Motor neuron (in vitro differentiated cells): Measurements from ENCODE around the gene BBIP1. TPM values are rescaled to one million over a fixed set of nuclear protein-coding genes. Genes with fewer than 3 reads are reported as not detected.

ENCODE experiments used
- ATAC-seq, 8 experiments: fragments of 200-7000 bp; cut with Tn5 transposase; replicated peaks in 6 of 8; 2 replicates each; pipeline ENCODE4 v1.8.0; 2021; ENCODE audit warnings: mild to moderate bottlenecking in 8 of 8, moderate library complexity in 8 of 8
- H3K27ac ChIP-seq, 2 donors: fragments of 250-450 bp; sonication (Bioruptor Pico); 2 replicates each; pipeline ENCODE4 v1.9.0; 2021; ENCODE audit warnings: antibody characterized with exemption in 2 of 2, mild to moderate bottlenecking in 2 of 2, moderate library complexity in 1 of 2
- H3K4me1 ChIP-seq, 2 donors: fragments of 250-450 bp; sonication (Bioruptor Pico); replicated peaks in 1 of 2; 2 replicates each; pipeline ENCODE4 v1.6.1; 2021; ENCODE audit warnings: antibody characterized with exemption in 2 of 2, mild to moderate bottlenecking in 2 of 2, moderate library complexity in 1 of 2
- H3K4me3 ChIP-seq, 5 donors: fragments of 250-450 bp; sonication (Bioruptor Pico); 2 replicates each; pipeline ENCODE4 v1.9.0; 2021; ENCODE audit warnings: antibody characterized with exemption in 5 of 5, mild to moderate bottlenecking in 5 of 5, moderate library complexity in 4 of 5
- WGBS, 10 experiments: fragments of 450-650 bp; shearing (Covaris generic); methylation state at CpG; one replicate each; pipeline ENCODE4 v1.0.0; 2022; 5-methylcytosine and 5-hydroxymethylcytosine counted together
- in situ Hi-C, 9 experiments: fragments of 400-800 bp; cut with MboI; loops; one replicate each; pipeline ENCODE4 v1.15.0; 2021; ENCODE audit warnings: low sequenced_read_pairs in 9 of 9, low pct_unique_long_range_greater_than_20kb in 2 of 9; ENCODE audit not compliant: unreplicated experiment in 9 of 9
- total RNA-seq, 8 experiments: library from RNA; unstranded; fragments of 300-600 nt; gene quantifications; 2 replicates each; pipeline versions ENCODE4 v1.2.3 to v1.2.4, GENCODE V29; 2022

The BBIP1 gene, protein sequence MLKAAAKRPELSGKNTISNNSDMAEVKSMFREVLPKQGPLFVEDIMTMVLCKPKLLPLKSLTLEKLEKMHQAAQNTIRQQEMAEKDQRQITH
- 10 to 100 TPM; 29.8 to 51.9 (median 41.0) TPM for total RNA-seq

DNA sequence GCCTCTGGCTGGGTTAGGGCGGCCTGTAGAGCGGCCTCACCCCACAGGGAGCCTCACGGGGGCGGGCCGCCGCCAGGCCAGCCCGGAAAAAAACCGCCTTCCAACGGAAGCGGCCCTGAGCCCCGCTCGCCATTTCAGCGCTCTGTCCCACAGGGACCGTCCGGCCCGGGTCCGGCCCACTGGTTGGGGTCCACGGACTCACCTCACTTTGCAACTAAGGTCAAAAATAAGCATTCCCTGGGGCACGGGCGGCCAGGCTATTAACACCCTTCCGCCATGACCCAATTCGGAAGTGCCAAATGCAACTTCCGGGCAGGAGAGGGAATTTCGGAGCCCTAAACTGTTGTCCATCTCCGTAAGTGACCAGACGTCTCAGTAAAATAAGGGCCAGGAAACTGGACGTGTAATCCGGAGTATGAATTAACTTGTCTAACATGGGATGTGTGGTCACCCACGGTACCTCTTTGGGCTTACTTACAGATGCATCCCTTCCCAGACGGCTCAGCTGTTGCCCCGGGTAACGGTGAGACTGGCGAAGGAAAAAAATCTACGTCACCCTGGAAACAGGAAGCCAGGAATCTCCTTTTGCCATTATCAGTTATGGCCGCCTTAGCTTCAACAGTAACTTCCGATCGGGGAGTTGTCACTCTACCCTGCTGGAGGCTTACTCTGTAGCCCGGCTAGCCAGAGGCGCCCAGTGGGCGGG, at the start of gene BBIP1:
BBIP1 (minus strand) TSS at position 538 of the 706 bp plus-strand sequence. CDS start 1,023 bp downstream, outside the sequence.
- in situ Hi-C loops: no loop called here
- 0% methylated on average over 1 to 15 of the region's 40 CpGs; no CpG with 5 or more reads in 1 of the 10 experiments for whole genome bisulfite sequencing, 10 experiments
- peak within 1 kb of the TSS; percentile 96 to 97 for H3K27ac ChIP-seq
- peak; percentile 76 to 92 (median 89) for ATAC-seq
- peak within 1 kb of the TSS; percentile 74 to 91 (median 87) for H3K4me3 ChIP-seq
- peaks cover 11 to 27% of the 10 kb centered on the region in 2 donors for H3K4me1 ChIP-seq

DNA sequence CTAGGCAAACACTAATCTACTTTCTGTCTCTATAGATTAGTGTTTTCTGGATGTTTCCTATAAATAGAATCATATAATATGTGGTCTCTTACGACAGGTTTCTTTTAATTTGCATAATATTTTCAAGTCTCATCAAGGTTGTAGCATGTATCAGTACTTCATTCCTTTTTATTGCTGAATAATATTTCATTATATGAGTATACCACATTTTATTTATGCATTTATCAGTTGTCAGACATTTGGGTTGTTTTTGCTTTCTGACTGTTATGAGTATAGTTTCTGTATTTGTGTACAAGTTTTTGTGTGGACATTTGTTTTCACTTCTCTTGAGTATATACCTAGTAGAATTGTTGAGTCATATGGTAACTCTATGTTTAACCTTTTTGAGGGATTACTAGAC, 48.7 kb upstream of the BBIP1 start:
- no peak overlapping the region for H3K27ac ChIP-seq
- 0% methylated on average over 1 of the region's 1 CpG for WGBS, 10 experiments
- in situ Hi-C loops: no loop called here
- H3K4me3 ChIP-seq: no peak overlapping the region
- peaks cover 3 to 6% of the 10 kb centered on the region in 2 donors for H3K4me1 ChIP-seq
- ATAC-seq: no peak

DNA sequence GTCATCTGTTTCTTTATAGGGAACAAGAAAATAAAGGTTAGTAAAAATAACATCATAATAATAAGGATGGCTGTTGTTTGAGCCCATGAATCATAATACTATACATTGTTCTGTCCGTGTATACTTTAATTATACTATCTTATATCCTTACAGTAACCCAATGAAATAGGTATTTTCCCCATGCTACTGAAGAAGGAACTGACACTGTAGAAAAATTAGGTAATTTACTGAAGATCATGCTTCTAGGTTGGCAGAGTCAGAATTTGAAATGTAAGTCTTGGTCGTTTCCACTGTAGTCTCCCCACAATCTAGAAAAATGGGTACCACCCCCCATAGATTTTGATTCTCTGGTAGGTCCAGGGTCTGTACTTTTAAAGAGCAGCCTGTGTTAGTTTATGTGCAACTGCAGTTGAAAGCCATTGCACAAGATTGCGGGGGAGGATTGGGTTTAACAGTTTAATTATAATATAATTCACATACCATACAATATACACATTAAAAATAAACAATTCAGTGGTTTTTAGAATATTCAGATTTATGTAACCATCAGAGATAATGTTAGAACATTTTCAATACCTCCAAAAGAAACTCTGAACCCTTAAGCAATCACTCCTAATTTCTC, 48.1 kb upstream of the BBIP1 start:
- Histone ChIP-seq H3K27ac (no peak overlapping the region), H3K4me3 (no peak overlapping the region), H3K4me1 (peaks cover 3 to 6% of the 10 kb centered on the region in 2 donors)
- 29 to 100% (median 76%) methylated on average over 1 to 3 of the region's 3 CpGs for WGBS, 10 experiments
- in situ Hi-C loops: no loop called here
- ATAC-seq: peak in 1 of 8 experiments; percentile 44

DNA sequence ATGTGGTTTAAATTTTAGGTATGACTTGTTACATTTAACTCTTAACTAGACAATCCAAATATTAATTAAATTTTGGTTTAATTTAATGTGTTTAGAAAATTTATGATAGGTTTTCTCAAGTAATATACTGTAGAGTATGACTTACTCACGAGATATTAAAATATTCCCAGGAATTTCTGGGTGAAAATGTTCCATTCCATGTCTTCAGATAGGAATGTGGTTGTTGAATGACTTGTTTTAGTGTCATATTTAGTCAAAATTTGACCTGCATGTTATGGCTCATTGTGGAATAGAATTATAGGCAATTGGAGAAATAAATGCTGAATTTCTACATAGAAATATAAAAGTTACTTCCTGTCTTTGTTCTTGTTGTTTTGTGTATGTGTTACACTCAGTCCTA, 47.2 kb upstream of the BBIP1 start:
- Histone ChIP-seq H3K27ac (no peak overlapping the region), H3K4me1 (peaks cover 3 to 13% of the 10 kb centered on the region in 2 donors), H3K4me3 (no peak overlapping the region)
- ATAC-seq: no peak
- 80 to 100% (median 89%) methylated on average over 1 of the region's 1 CpG; no CpG with 5 or more reads in 2 of the 10 experiments for WGBS, 10 experiments
- in situ Hi-C loops: no loop called here

DNA sequence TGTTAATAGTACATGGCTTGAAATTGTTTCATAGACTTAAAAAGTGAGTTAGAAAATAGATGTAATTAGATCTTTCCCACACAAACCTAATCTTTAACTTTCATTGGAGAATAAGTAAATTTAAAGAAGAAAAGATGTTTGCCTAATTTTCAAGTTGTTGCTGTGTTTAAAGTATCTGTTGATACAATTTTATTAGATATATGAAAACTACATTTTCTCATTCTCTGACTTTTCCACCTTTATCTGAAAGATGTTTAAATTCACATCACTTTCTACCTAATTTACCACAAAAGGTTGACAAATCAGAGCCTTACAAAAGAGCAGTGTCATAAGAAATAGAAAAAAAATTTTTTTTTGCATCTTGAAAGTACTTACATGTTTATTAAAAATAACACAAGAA, 46.2 kb upstream of the BBIP1 start:
- in situ Hi-C loops: no loop called here
- H3K4me1 ChIP-seq: peaks cover 3 to 13% of the 10 kb centered on the region in 2 donors
- H3K4me3 ChIP-seq: no peak overlapping the region
- ATAC-seq: no peak
- no peak overlapping the region for H3K27ac ChIP-seq

DNA sequence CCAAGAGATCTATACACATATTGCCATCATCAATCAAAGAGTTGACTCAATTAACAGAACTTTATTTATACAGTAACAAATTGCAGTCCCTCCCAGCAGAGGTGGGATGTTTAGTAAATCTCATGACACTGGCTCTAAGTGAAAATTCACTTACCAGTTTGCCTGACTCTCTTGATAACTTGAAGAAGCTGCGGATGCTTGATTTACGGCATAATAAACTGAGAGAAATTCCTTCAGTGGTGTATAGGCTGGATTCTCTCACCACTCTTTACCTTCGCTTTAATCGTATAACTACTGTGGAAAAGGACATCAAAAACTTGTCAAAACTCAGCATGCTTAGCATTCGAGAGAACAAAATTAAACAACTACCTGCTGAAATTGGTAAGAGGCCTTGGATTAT, 45.7 kb upstream of the BBIP1 start:
- Histone ChIP-seq H3K27ac (no peak overlapping the region), H3K4me3 (no peak overlapping the region), H3K4me1 (peaks cover 3 to 13% of the 10 kb centered on the region in 2 donors)
- in situ Hi-C loops: no loop called here
- 92 to 100% (median 97%) methylated on average over 1 to 5 of the region's 5 CpGs; no CpG with 5 or more reads in 2 of the 10 experiments for WGBS, 10 experiments
- ATAC-seq: no peak

DNA sequence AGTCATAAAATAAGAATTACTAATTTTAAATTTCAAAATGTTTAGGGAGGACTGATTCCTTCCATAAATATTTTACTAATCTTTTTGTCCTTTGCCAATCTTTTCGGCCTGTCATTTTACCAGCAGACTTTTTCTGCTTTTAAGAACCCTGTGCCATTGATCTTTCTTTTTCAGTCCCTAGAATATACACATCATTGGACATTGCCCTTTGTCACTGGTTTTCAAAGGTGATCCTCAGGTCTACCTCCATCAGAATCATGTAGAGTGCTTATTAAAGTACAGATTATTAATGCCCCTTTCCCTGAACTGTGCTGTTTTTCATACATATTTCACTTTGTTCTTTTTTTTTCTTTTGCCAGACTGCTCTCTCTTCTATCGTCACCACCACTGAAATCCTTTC, 44.2 kb upstream of the BBIP1 start:
- no peak overlapping the region for H3K27ac ChIP-seq
- no peak overlapping the region for H3K4me3 ChIP-seq
- no peak for ATAC-seq
- in situ Hi-C loops: no loop called here
- 53 to 100% (median 88%) methylated on average over 1 to 2 of the region's 2 CpGs; no CpG with 5 or more reads in 1 of the 10 experiments for WGBS, 10 experiments
- peaks cover 3 to 13% of the 10 kb centered on the region in 2 donors for H3K4me1 ChIP-seq

DNA sequence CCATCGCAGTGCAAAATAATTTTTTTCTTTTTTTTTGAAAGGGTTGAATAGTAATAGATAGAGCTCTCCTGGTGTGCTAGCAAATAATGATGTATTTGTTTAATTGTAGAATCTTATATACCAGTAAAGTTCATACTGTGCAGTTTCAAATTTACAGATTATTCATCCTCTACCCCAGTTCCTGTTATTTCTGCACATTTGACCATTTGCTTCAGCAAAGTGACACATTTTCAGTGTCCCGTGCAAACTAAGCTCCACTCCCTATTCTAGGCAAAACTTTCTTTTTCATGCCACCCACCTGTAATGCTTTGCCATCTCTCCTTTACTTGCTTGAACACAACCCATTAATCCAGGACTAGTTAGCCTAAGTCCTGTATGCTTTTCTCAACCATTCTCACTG, 43.5 kb upstream of the BBIP1 start:
- no peak for ATAC-seq
- in situ Hi-C loops: no loop called here
- Histone ChIP-seq H3K27ac (no peak overlapping the region), H3K4me3 (no peak overlapping the region), H3K4me1 (peaks cover 3 to 13% of the 10 kb centered on the region in 2 donors)
- WGBS, 10 experiments: 80 to 100% (median 94%) methylated on average over 1 to 2 of the region's 2 CpGs

DNA sequence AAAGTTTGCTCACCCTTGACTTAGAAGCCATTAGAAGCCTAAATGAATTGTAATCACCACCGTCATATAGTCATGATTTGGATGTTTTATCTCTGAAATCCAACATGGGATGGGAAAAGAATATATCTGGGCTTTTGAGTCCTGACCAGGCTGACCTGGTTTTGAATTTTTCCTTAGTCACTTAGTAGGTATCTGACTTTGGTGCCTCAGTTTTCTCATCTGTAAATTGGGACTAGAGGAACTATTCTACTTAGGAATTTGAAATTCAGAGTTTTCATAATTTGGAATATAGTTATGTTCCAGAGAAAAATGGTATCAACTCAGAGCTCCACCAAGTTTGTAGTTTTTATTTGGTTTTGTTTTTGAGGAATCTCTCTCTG, 41.3 kb upstream of the BBIP1 start:
- Histone ChIP-seq H3K27ac (no peak overlapping the region), H3K4me1 (peaks cover 3 to 13% of the 10 kb centered on the region in 2 donors), H3K4me3 (no peak overlapping the region)
- no peak for ATAC-seq
- WGBS, 10 experiments: 57 to 100% (median 100%) methylated on average over 1 of the region's 1 CpG; no CpG with 5 or more reads in 3 of the 10 experiments
- in situ Hi-C loops: no loop called here

DNA sequence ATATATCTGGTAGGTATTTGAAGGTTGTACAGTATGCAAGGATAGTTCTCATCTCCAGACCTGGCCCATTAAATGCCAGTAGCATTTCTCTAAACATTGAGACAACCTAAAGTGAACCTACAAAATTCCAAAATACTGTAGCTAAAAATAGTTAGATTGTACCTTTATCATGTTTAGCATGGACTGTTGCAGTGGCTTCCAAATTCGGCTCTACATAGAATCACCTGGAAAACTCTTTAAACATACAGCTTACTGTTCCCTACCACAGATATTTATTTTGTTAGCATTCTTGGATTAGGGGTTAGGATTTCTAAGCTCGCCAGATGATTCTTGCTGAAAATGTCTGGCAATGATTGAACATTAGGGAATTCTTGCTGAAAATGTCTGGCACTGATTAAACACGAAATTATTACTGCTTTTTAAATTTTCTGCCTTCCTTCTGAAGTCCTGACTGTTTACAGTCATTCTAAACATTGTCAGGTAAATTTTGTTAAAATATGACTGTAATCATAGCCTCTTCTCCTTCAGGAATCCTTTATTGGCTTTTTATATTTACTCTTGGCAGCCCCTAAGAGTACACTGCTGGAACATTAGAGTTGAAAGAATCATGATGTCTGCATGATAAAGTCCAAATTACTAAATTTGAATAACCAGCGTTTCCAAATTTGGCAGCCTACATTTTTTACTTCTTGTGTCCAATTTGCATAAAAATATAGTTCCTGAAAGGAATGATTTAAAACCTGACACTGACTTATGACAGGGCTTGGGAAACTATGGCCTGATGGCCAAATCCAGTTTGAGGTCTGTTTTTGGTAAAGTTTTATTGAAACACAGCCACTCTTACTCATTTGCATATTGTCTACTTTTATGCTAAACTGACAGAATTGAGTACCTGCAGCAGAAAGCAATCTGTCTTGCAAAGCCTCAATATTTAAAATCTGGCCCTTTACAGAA, 40.7 kb upstream of the BBIP1 start:
- Histone ChIP-seq H3K27ac (no peak overlapping the region), H3K4me1 (peaks cover 0 to 13% of the 10 kb centered on the region in 2 donors), H3K4me3 (no peak overlapping the region)
- 7 to 93% (median 75%) methylated on average over 2 to 4 of the region's 4 CpGs for WGBS, 10 experiments
- no peak for ATAC-seq
- in situ Hi-C loops: no loop called here

DNA sequence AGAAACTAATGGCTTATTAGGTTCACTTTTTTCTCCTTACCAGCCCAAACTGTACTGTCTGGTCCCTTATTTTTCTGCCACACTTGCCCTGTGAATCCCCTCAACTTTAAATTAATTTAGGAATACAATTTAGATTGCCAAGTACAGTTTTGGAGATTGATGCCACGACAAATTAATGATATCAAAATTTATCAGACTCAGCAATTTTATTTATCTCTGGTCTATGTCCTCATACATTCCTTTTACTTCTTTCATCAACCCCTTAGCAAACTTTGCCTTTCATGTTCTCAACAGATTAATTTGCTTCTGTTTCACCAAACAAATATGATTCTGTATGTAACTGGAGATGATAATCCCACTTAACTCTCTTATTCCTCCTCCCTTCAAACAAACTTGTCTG, 38.6 kb upstream of the BBIP1 start:
- WGBS, 10 experiments: 60 to 100% (median 90%) methylated on average over 1 of the region's 1 CpG; no CpG with 5 or more reads in 1 of the 10 experiments
- Histone ChIP-seq H3K27ac (no peak overlapping the region), H3K4me3 (no peak overlapping the region), H3K4me1 (peaks cover 0 to 7% of the 10 kb centered on the region in 2 donors)
- in situ Hi-C loops: no loop called here
- ATAC-seq: no peak

DNA sequence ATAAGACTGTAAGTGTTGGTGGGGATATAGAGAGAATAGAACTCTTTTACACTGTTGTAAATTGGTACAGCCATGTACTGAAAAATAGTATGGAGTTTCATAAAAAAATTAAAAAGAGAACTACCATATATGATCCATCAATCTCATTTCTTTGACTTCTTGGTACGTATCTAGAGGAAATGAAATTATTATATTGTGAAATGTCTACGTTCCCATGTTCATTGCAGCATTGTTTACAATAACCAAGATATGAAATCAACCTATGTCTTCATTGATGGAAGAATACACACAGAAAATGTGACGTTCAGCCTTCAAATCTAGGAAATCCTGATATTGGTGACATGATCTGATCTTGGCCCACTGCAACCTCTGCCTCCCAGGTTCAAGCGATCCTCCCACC, 32.4 kb upstream of the BBIP1 start:
- ATAC-seq: no peak
- H3K4me3 ChIP-seq: no peak overlapping the region
- 92 to 100% (median 100%) methylated on average over 1 to 4 of the region's 4 CpGs for WGBS, 10 experiments
- H3K27ac ChIP-seq: no peak overlapping the region
- no peaks in the 10 kb centered on the region for H3K4me1 ChIP-seq
- in situ Hi-C loops: no loop called here

DNA sequence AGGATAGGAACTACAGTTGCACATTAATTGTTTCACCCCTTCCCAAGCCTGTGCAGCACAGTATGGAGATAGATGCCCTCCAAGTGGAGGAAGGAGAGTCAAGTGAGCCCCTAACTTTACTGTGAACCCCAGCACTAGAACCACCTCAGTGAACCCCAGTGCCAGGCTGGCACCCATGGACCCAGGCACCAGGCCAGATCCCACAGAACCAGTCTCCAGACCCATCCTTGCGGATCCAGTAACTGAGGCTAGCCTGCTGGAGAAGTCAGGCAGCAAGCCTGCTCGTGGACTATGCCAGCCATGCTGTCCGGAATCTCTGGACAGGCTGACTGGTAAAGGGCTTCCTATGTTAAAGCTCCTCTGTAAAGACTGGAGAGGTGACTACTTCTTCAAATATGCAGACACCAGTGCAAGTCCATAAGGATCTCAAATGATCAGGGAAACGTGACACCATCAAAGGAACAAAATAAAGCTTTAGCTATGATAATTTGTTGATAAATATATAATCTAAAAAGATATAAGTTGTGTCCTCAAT, 28.1 kb upstream of the BBIP1 start:
- ATAC-seq: no peak
- Histone ChIP-seq H3K4me1 (no peaks in the 10 kb centered on the region), H3K4me3 (no peak overlapping the region), H3K27ac (no peak overlapping the region)
- WGBS, 10 experiments: 25 to 100% (median 73%) methylated on average over 1 to 4 of the region's 4 CpGs
- in situ Hi-C loops: no loop called here
